WI38 (cell line): ENCODE data around the gene HELT.

Source experiments
- H3K4me3 ChIP-seq: 2 replicates; pipeline ENCODE4 v1.5.1; 2011; ENCODE audit warnings: low read depth, mild to moderate bottlenecking, control low read depth, low read length
- TF ChIP-seq, protein P1 (sequence below): IDR thresholded peaks from 2 replicates; pipeline ENCODE4 v1.5.1; 2012; ENCODE audit warnings: low read depth, mild to moderate bottlenecking, control low read depth, low read length

HELT gene

GRCh38 chr4:185062606-185063005 lies 44.3 kb downstream of the HELT start:
- TF ChIP-seq, protein P1, sequence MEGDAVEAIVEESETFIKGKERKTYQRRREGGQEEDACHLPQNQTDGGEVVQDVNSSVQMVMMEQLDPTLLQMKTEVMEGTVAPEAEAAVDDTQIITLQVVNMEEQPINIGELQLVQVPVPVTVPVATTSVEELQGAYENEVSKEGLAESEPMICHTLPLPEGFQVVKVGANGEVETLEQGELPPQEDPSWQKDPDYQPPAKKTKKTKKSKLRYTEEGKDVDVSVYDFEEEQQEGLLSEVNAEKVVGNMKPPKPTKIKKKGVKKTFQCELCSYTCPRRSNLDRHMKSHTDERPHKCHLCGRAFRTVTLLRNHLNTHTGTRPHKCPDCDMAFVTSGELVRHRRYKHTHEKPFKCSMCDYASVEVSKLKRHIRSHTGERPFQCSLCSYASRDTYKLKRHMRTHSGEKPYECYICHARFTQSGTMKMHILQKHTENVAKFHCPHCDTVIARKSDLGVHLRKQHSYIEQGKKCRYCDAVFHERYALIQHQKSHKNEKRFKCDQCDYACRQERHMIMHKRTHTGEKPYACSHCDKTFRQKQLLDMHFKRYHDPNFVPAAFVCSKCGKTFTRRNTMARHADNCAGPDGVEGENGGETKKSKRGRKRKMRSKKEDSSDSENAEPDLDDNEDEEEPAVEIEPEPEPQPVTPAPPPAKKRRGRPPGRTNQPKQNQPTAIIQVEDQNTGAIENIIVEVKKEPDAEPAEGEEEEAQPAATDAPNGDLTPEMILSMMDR: no peak

GRCh38 chr4:185066179-185066578 lies 47.9 kb downstream of the HELT start:
- TF ChIP-seq, protein P1: no peak

More at GRCh38 chr4:185062606-185063005, 44.3 kb downstream of the HELT start:
- H3K4me3 ChIP-seq: no peak overlapping the region

DNA sequence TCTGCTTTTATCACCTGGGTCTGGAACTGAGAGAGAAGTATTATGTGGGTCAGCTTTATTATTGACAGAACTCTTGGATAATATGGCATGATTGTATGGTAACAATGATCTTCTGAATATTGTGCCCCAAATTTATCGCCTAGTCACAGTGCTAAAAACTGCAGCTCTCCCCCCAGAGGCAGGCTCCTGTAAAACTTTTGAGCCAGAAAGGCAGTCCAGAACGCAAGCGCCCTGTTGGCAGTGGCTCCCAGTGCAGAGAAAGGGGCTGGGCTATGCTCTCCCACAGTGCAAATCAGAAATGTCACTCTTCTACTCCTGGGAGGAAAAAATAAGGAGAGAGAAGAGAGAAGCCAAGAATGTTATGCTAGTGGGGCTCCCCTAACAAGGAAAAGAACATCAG lies 50.5 kb downstream of the HELT start:
- TF ChIP-seq, protein P1: no peak
- no peak overlapping the region for H3K4me3 ChIP-seq

More at GRCh38 chr4:185066179-185066578, 47.9 kb downstream of the HELT start:
- no peak overlapping the region for H3K4me3 ChIP-seq
